Measurements from ENCODE around the gene FAM222B.
A peak's percentile ranks its signal among the peaks of the same experiment; 100 is the strongest.
"Not testable (repeated sequence)": the region's sequence is repeated elsewhere in the genome, so short reads cannot be mapped to it uniquely, and the experiment has no call there.

Gene FAM222B

DNA sequence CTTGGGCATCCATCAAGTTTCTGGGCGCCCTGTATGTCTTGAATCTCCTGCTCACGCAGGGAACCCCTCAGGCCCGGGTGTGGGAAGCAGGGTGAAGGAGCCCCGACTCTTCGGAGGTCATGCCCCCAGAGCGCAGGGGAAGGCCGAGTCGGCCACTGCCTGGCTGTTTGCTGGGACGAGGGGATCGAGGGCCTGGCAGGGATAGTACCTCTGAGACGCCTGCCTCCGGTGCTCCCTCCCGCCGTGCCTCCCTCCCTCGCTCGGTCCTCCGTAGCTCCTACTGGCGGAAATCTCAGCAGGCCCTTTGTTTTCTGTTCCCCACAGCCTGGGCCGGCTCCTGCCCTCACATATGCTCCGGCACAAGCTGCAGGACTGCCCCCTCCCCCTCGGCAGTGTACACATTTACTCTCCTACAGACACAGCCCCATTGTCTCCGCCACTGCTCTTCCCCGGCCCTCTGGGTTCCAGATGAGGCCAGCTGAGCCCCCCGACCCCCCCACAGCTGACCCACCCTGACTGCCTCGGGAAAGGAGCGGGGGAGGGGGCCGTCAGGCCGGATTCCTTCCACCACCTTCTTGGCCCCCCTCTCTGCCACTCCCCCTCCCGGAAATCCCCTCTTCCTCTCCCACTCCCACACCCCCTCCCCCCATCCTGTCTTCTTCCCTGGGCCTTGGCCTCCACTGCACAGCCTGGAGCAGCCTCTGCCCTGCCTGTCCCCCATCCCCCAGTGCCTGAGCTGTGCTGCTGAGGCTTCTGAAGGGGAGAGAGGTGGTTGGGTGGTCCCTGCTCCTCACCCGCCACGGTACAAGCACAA lies 97.4 kb downstream of the FAM222B start:
- no peak for DNase-seq

DNA sequence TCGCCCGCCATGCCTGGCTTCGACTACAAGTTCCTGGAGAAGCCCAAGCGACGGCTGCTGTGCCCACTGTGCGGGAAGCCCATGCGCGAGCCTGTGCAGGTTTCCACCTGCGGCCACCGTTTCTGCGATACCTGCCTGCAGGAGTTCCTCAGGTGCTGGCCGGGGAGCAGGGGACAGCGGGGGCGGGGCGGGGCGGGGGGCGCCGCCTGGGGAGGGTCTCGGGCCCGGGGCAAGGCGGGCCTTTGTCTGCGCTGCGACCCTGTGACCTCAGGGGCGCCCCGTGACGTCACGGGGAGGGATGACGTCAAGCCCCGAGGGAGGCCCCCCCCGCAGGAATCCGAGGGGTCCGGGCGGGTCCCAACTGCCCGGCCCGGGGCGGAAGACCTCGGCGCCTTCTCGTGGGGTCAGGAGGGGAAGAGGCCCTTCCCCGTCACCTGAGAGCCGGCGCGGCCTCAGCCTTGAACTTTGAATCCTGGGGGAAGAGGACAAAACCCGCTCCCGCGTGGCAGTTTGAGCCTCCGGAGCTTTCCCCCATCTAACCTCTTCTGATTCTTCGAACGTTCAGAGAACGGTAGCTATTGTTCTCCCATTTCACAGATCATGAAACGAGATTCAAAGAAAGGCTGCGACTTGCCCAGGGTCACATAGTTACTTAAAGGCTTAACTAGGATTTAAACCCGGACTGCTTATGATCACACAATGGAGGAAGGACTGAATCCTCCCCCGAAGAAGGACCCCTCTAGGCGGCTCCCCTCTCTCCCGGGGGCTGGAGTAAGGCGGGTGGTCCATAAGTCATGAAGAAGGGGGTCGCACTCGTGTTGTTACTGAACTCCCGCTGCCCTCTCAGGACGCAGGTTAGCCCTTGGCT lies 98.3 kb downstream of the FAM222B start:
- no peak for DNase-seq

DNA sequence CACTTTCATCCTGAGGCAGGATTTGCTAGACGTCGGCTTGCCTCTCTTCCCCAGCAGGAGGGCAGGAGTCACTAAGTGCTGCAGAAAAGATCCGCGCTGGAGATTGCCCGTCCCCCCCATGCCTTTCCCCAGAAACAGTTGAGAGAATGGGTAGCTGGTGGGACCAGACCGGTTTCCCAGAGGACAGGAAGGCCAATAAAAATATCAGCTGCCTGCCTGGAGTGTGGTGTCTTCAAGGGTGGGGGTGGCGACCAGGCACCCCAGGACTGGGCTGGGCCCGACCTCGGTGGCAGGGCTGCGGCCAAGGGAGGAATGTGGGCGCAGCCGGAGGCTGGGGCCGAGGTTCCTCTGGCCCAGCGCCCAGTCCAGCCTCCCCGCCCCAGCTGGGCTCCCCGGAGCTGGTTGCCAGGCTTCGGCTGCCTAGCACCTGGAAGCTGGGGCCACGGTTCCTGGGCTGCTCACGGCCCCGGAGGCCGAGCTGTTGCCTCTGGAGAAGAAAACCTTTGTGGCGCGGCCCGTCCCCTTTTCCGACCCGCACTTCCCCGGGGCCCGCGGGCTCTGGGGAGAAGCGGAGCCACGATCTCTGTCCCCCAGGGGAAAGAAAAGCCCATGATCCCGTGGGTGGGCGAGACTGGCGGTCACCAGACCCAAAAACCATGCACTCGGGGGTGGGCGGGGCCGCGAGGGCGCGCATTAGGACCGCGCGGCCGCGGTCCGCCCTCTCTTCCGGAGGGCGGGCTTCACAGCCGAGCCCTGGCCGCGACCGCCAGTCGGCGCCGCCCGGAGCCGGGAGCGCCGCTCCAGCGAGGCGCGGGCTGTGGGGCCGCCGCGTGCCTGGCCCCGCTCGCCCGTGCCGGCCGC lies 99.1 kb downstream of the FAM222B start, which contains the start of gene TRAF4:
Gene TRAF4, plus strand, starts transcription at position 769 of the 861 bp plus-strand sequence. CDS start 102 bp downstream, outside the sequence.
- peak; percentile 78 for DNase-seq

DNA sequence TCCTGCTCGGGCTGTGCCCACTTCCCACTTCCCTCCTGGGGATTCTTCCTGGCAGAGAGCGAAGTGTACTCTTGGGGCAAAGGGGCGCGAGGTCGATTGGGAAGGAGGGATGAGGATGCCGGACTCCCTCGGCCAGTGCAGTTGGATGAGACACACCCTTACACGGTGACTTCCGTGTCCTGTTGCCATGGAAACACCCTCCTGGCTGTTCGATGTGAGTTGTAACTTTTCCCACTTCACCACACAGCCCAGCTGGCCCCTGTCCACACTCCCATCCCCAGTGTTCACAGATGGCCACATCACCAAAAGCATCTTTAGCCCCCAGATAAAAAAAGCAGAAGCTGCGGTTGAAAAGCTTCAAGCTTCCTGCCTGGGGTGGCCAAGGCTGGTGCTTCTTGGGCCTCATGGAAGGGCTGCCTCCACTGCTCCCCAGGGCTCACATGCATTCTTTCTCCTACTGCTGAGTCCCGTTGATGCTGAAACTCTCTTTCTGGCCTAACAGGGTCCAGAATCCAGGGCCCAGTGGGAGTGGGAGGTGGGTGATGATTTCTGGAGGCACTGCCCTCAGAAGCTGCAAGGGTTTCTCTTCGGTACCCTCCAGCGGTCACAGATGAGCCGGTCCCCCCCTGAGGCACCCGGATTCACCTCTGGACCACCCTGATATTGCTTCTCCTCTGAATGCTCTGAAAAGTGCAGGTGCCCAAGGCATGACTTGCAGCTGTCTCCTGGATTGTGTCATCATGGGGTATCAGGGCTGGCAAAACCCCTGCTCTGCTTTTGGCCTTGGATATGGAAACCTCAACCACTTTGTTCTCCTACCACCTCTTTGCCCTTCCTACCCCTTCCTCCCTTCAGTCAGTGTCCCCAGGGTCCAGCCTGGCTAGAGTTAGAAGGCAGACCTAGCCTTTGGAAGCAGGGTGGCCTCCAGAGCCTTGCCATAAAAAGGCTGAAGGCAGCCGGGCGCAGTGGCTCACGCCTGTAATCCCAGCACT lies 100.9 kb downstream of the FAM222B start:
- no peak for DNase-seq

DNA sequence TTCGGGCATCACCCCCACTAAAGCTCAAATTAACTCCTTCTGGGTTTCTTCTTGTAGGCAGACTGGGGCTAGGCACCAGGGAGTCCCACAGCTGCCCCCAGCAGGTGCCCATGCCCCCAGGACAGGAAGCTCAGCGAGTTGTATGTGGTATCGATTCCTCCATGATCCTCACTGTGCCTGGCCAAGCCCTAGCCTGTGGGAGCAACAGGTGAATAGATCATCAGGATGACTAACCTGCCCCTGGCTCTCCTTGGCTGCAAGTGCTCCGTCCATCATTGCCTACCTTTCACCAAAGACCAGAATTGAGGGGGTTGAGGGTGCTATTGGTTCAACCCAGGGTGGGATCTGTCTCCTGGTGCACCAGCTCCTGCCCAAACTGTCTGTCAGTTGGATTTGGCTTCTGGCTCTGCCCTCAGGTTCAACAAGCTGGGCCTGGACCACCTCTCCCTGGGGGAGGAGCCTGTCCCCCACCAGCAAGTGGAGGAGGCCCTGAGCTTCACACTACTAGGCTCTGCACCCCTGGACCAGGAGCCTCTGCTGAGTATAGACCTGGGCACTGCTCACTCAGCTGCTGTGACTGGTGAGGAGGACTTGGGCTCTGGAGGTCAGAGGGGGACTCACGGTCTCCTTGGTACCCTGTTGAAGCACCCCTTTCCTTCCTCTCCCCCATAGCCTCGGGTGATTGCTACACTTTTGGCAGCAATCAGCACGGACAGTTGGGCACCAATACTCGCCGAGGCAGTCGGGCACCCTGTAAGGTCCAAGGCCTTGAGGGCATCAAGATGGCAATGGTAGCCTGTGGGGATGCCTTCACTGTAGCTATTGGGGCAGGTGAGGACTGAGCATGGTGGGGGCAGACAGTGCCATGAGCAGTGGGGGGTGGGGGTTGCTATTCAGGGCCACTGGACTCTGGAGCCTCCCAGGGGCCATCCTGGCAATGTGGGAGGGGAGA lies 101.9 kb downstream of the FAM222B start:
- DNase-seq, result no peak

DNA sequence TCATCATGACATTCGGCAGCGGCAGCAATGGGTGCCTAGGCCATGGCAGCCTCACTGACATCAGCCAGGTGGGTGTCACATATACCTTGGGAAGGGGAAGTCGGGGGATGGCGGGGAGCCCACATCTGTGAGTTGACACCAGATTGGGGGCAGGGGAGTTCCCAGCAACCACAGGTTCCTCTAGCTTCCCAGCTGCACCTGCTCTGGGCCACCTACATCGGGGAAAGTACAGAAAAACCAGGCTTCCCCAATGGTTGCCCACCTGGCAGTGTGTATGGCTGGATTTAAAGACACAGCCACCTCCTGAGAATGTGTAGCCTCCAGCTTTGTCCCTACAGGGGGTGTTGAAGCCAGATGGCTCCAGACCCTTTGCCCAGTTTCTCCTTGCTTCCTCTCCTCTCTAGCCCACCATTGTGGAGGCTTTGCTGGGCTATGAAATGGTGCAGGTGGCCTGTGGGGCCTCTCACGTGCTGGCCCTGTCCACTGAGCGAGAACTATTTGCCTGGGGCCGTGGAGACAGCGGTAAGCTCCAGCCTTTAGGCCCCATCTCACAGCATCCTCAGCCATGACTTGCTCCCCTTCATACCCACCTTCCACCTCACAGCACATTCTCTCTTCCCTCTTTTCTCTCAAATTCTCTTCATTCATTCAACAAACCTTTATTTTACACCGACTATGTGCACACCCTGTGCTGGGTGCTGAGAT lies 103.8 kb downstream of the FAM222B start:
- no peak for DNase-seq

DNA sequence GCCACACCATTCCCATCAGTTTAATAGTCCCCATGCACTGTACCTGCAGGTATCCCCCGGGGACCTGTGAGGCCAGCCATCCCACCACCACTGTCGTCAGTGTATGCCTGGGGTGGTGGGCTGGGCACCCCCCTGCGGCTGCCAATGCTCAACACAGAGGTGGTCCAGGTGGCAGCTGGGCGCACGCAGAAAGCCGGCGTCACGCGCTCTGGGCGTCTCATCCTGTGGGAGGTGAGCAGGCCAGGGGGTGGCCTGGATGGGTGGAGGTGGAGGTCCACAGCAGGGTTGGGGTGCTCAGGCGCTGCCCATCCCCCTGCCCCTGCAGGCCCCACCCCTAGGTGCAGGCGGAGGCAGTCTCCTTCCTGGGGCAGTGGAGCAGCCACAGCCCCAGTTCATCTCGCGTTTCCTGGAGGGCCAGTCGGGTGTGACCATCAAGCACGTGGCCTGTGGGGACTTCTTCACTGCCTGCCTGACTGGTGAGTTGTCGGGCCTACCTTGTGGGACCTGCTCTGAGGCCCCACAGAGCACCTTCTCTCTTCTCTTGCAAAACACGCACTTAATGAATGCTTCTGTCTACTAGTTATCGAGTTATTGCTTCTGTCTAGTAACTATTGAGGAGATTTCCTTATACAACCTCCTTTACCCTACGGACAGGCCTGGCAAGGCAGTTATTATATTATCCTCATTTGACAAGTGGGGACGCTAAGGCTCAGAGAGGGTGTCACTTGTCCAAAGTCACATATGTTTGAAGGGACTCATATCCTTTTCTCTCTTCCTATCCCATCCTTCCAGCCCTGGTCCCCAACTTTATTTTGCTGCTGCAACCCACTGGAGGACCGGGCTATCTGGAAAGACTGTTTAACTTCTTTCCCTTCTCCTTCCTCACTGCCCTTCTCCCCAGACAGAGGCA lies 104.6 kb downstream of the FAM222B start:
- DNase-seq, result no peak

DNA sequence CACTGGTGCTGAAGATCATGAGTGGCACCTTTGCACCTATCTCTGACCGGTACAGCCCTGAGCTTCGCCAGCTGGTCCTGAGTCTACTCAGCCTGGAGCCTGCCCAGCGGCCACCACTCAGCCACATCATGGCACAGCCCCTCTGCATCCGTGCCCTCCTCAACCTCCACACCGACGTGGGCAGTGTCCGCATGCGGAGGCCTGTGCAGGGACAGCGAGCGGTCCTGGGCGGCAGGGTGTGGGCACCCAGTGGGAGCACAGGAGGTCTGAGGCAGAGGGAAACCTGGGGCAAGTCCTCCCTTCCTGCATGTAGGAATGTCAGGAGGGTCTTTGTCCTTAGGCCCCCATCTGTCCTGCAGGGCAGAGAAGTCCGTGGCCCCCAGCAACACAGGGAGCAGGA lies 105.3 kb downstream of the FAM222B start:
- no peak for DNase-seq

DNA sequence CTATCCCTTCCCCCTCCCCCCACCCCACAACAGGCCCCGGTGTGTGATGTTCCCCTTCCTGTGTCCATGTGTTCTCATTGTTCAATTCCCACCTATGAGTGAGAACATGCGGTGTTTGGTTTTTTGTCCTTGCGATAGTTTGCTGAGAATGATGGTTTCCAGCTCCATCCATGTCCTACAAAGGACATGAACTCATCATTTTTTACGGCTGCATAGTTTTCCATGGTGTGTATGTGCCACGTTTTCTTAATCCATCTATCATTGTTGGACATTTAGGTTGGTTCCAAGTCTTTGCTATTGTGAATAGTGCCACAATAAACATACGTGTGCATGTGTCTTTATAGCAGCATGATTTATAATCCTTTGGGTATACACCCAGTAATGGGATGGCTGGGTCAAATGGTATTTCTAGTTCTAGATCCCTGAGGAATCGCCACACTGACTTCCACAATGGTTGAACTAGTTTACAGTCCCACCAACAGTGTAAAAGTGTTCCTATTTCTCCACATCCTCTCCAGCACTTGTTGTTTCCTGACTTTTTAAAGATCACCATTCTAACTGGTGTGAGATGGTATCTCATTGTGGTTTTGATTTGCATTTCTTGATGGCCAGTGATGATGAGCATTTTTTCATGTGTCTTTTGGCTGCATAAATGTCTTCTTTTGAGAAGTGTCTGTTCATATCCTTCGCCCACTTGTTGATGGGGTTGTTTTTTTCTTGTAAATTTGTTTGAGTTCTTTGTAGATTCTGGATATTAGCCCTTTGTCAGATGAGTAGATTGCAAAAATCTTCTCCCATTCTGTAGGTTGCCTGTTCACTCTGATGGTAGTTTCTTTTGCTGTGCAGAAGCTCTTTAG lies 106.4 kb downstream of the FAM222B start:
- DNase-seq, result not testable (repeated sequence)

DNA sequence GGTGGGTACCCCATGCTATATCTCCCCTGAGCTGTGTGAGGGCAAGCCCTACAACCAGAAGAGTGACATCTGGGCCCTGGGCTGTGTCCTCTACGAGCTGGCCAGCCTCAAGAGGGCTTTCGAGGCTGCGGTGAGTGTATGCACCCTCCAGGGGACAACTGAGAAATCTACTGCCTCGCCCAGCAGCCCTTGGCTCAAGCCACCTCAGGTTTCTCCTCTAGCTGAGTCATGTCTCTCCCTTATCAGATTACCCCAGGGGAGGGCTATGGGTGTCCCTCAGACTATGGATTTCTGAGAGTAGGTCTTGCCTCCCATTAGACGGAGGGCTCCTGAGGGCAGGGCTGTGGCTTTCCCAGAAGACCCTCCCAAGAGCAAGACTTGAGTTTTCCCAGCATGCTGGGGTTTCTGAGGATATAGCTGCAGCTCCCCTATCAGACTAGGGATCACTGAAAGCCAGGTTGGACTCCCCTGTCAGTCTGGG lies 107.3 kb downstream of the FAM222B start:
- no peak for DNase-seq

DNA sequence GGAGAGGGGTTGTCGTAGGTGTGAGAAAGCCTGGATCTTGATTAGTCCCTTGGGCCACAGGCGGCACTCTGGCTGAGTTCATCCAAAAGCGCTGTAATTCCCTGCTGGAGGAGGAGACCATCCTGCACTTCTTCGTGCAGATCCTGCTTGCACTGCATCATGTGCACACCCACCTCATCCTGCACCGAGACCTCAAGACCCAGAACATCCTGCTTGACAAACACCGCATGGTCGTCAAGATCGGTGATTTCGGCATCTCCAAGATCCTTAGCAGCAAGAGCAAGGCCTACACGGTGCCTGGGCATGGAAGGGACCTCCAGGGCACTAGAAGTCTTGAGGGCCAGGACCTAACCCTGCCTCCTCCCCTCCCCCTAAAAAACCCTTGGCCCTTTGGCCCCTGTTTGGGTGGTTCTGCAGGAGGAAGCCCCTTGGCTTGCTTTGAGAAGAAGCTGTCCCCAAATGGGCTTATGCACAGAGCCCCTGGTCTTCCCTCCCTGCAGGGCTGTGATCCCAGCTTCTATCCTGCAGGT lies 107.8 kb downstream of the FAM222B start:
- DNase-seq, result no peak

DNA sequence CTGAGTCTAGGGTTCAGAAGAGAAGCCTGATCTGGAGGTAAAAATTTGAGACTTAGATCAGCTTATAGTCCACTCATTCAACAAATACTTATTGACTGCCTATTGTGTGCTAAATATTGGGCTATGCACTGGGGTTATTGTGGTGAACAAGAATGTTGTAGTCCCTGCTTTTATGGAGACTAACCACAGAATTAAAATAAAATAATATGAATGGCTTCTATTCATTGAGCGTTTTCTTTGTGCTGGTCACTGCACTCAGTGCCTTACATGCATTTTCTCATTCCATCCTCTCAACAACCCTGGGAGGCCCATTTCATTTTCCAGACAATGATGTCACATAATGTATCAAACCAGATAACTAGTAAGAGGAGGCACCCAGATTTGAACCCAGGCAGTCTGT lies 109.2 kb downstream of the FAM222B start:
- no peak for DNase-seq

DNA sequence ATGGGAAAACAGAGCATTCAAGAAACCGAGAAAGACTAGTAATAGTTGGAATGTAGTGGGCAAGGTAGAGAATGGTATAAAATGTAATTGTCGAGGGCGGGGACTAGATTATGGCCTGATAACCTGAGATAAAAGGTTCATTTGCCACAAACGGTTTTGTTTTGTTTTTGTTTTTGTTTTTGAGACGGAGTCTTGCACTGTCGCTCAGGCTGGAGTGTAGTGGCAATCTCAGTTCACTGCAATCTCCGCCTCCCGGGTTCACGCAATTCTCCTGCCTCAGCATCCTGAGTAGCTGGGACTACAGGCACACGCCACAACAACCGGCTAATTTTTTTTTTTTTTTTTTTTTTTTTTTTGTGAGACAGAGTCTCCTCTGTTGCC lies 112.7 kb downstream of the FAM222B start:
- no peak for DNase-seq

DNA sequence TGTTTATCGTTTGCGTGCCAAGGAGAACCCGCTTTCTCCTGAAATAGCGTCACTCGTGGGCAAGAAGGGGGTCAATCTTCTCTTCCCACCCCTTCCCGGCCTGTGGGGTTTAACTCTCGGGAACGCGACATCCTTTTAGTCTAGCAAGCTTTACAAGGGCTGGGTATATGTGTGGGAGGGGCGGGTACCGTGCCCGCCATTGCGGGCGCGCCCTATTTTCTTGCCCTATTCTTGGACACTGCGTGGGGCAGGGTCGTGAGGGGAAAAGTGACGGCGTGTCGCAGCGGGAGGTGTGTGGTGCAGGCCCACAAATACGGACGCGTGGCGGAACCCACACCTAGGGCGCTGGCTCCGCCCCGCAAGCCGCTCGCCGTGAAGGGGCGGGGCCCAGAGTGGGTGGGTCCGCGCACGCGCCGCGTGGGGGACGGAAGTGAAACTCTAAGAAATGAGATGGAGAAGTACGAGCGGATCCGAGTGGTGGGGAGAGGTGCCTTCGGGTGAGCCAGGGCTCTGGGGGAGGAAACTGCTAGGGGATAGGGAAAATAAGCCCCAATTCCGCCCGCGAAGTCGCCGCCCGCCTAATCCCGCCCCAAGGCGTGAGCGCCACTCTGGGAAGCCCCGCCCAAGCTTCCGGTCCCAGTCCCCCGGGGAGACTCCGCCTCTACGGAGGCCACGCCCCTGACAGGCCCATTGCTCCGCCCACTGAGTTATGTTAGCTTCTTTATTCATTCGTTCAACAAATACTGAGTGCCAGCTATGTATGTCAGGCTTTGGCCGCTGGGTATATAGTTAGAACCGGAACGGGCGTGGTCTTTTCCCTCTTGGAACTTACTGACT lies 114.0 kb downstream of the FAM222B start, which contains the start of gene NEK8:
Gene NEK8, plus strand, starts transcription at position 425 of the 837 bp plus-strand sequence. Its CDS starts 26 bp downstream, at position 451.
- peak; percentile 87 for DNase-seq

DNA sequence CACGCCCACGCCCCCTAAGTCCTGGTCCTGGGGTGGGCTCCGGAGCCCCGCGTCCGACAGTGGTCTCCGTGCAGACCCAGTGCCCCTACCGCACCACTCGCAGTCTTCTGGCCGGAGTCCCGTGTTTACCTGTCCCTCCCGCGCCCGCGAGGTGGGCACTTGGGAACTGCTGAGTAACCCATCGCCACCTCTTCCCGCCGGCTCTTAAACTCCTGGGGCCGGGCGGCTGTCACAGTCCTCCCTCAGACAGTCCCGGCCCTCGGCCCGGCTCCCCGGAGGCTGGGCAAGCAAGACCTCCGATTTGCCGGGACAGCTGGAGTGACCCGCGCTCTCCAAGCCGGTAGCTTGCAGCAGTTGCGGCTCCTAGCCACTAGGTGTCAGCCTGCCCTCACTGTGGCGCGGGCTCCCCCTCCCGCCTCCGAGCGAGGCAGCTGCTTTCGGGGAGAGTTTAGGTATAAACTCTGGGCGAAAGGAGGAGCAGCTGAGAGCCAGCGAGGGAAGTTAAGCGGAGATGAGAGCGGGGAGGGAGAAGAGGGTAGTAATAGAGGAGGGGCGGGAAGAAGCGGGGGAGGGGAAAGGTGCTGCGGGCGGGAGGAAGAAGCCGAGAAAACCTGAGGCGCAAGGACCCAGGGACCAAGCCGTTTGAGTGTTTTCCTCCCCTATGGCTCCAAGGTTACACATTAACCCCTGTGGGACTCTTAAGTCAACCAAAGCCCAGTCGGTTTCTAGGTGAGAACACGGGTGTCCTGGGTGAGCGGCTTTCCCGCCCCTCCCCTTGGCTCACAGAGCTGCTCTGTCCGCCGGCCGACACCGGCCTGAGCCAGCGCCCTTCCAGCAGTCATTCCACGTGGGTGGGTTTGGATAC lies 115.7 kb downstream of the FAM222B start:
- DNase-seq, result peak; percentile 99

Data from kidney glomerular epithelial cell (primary cell).